Right atrium auricular region (tissue), 2 donors: Measurements from ENCODE around the gene LAMB1. TPM values are rescaled to one million over a fixed set of nuclear protein-coding genes. Genes with fewer than 3 reads are reported as not detected.

ENCODE experiments used
- DNase-seq: peaks from one replicate; pipeline ENCODE4 v3.0.0-alpha.2; 2019; ENCODE audit warnings: low spot score
- H3K27ac ChIP-seq, 2 donors: fragments of 200-600 bp; sonication (generic); 1 replicate in 1 of 2; 2 replicates in 1 of 2; pipeline ENCODE4 v1.5.1; 2016 to 2019
- H3K27me3 ChIP-seq, 2 donors: fragments of 200-600 bp; sonication (generic); one replicate each; pipeline versions ENCODE4 v1.5.1 to v1.6.0; 2017 to 2019
- H3K36me3 ChIP-seq: fragments of 200-600 bp; sonication (generic); one replicate; pipeline ENCODE4 v1.5.1; 2016
- H3K4me1 ChIP-seq, 2 donors: fragments of 200-600 bp; sonication (generic); one replicate each; pipeline versions ENCODE4 v1.5.1 to v1.6.0; 2017 to 2019
- H3K4me3 ChIP-seq, 2 donors: fragments of 200-600 bp; sonication (generic); 1 replicate in 1 of 2; 2 replicates in 1 of 2; pipeline ENCODE4 v1.5.1; 2017 to 2019; ENCODE audit warnings: mild to moderate bottlenecking in 1 of 2, moderate library complexity in 1 of 2
- H3K9me3 ChIP-seq, 2 donors: fragments of 200-600 bp; sonication (generic); one replicate each; pipeline ENCODE4 v1.5.1; 2019
- CTCF ChIP-seq, 2 donors: fragments of 200-600 bp; sonication (generic); IDR thresholded peaks; one replicate each; pipeline ENCODE4 v1.5.1; 2019; ENCODE audit warnings: antibody characterized with exemption in 2 of 2
- total RNA-seq, 2 donors: library from RNA; depleted of rRNA; stranded (reverse); fragments of >200 nt; gene quantifications; one replicate each; pipeline ENCODE4 v1.1.0, GENCODE V29; 2016

Gene LAMB1
- total RNA-seq, 2 donors from 2014 or later = 52.2 to 60.7 TPM

GRCh38 chr7:108007762-108008161 lies 4.8 kb upstream of the LAMB1 start:
- H3K27ac ChIP-seq = no peak overlapping the region
- TF ChIP-seq CTCF (IDR thresholded peaks at IDR 0.05) = no peak

GRCh38 chr7:108007261-108007660 lies 4.3 kb upstream of the LAMB1 start:
- H3K4me1 ChIP-seq = peaks cover 0 to 19% of the 10 kb centered on the region in 2 donors
- H3K27ac ChIP-seq = no peak overlapping the region
- H3K27me3 ChIP-seq = peaks cover 0 to 4% of the 10 kb centered on the region in 2 donors
- H3K4me3 ChIP-seq = no peak overlapping the region
- H3K9me3 ChIP-seq = no peaks in the 10 kb centered on the region
- DNase-seq = no peak
- TF ChIP-seq CTCF (IDR thresholded peaks at IDR 0.05) = no peak
- H3K36me3 ChIP-seq = no peaks in the 10 kb centered on the region

More at GRCh38 chr7:108007762-108008161, 4.8 kb upstream of the LAMB1 start:
- no peak for DNase-seq
- Histone ChIP-seq H3K36me3 (no peaks in the 10 kb centered on the region), H3K27me3 (peaks cover 0 to 4% of the 10 kb centered on the region in 2 donors), H3K4me1 (peaks cover 0 to 15% of the 10 kb centered on the region in 2 donors), H3K9me3 (no peaks in the 10 kb centered on the region), H3K4me3 (no peak overlapping the region)

- peak overlapping the region; percentile 50 to 79 for H3K27ac ChIP-seq
- no peaks in the 10 kb centered on the region for H3K9me3 ChIP-seq
- H3K4me1 ChIP-seq = peaks cover 0 to 42% of the 10 kb centered on the region in 2 donors
- DNase-seq = no peak
- H3K36me3 ChIP-seq = no peaks in the 10 kb centered on the region
- peaks cover 0 to 4% of the 10 kb centered on the region in 2 donors for H3K27me3 ChIP-seq
- H3K4me3 ChIP-seq = no peak overlapping the region
- no peak for TF ChIP-seq CTCF (IDR thresholded peaks at IDR 0.05)
These were observed 1.5 kb upstream of the LAMB1 start for GRCh38 chr7:108004220-108005142.

GRCh38 chr7:108003599-108003935 lies 606 bp upstream of the LAMB1 start:
- no peaks in the 10 kb centered on the region for H3K36me3 ChIP-seq
- no peaks in the 10 kb centered on the region for H3K27me3 ChIP-seq
- no peak for TF ChIP-seq CTCF (IDR thresholded peaks at IDR 0.05)
- peaks cover 0 to 49% of the 10 kb centered on the region in 2 donors for H3K4me1 ChIP-seq
- DNase-seq = no peak
- H3K9me3 ChIP-seq = no peaks in the 10 kb centered on the region
- peak overlapping the region; percentile 79 for H3K27ac ChIP-seq
- peak overlapping the region; percentile 67 to 71 for H3K4me3 ChIP-seq

GRCh38 chr7:108001764-108002725 lies 916 bp downstream of the LAMB1 start:
- Histone ChIP-seq H3K4me3 (peak overlapping the region; percentile 67 to 71), H3K4me1 (peaks cover 0 to 50% of the 10 kb centered on the region in 2 donors), H3K9me3 (no peaks in the 10 kb centered on the region), H3K36me3 (peaks cover 6% of the 10 kb centered on the region), H3K27me3 (no peaks in the 10 kb centered on the region), H3K27ac (peak overlapping the region; percentile 79)
- no peak for TF ChIP-seq CTCF (IDR thresholded peaks at IDR 0.05)
- DNase-seq = no peak
